GM12878 (cell line): ENCODE measurements around the gene CD151. TPM values are rescaled to one million over a fixed set of nuclear protein-coding genes. Genes with fewer than 3 reads are reported as not detected.
A peak's percentile ranks its signal among the peaks of the same experiment; 100 is the strongest.

Source experiments
- BCLAF1 ChIP-seq: fragments of 450-650 bp; IDR thresholded peaks from 2 replicates; pipeline ENCODE4 v1.6.1; 2017; ENCODE audit warnings: antibody characterized with exemption, mild to moderate bottlenecking, moderate library complexity
- BHLHE40 ChIP-seq, 2 experiments: fragments of 450-650 bp in 1 of 2; IDR thresholded peaks; 2 replicates each; pipeline ENCODE4 v1.6.1; 2011 to 2017; ENCODE audit warnings: low read depth in 2 of 2, borderline replicate concordance in 1 of 2, improper control_type of control experiment in 1 of 2, low read length in 1 of 2, mild to moderate bottlenecking in 1 of 2
- CBFB ChIP-seq: IDR thresholded peaks from 2 replicates; pipeline ENCODE4 v1.6.1; 2016; ENCODE audit warnings: antibody characterized with exemption, low read depth
- CBX3 ChIP-seq: fragments of 200-600 bp; sonication (generic); IDR thresholded peaks from 2 replicates; pipeline ENCODE4 v1.6.1; 2016; ENCODE audit warnings: low read depth, borderline replicate concordance
- CHD2 ChIP-seq: IDR thresholded peaks from 2 replicates; pipeline ENCODE4 v1.6.1; 2011; ENCODE audit warnings: low read depth, low read length, improper control_type of control experiment, borderline replicate concordance
- CHD4 ChIP-seq: fragments of 200-600 bp; sonication (generic); IDR thresholded peaks from 2 replicates; pipeline ENCODE4 v1.6.1; 2016; ENCODE audit warnings: mild to moderate bottlenecking
- E2F4 ChIP-seq: IDR thresholded peaks from 2 replicates; pipeline ENCODE4 v1.6.1; 2012; ENCODE audit warnings: low read depth, low read length, improper control_type of control experiment
- ETV6 ChIP-seq, 2 experiments: fragments of 450-650 bp in 1 of 2; IDR thresholded peaks in 1 of 2; conservative IDR thresholded peaks in 1 of 2; 2 replicates each; pipeline ENCODE4 v1.6.1; 2014; ENCODE audit warnings: antibody characterized with exemption in 1 of 2, borderline replicate concordance in 1 of 2, low read depth in 1 of 2, mild to moderate bottlenecking in 1 of 2, moderate library complexity in 1 of 2
- FOS ChIP-seq: IDR thresholded peaks from 3 replicates; pipeline ENCODE4 v1.6.1; 2011; ENCODE audit warnings: borderline replicate concordance; ENCODE audit not compliant: insufficient read length; ENCODE audit errors: extremely low read depth
- HDAC2 ChIP-seq: fragments of 200-600 bp; sonication (generic); IDR thresholded peaks from 2 replicates; pipeline ENCODE4 v1.6.1; 2017
- HDGF ChIP-seq: fragments of 450-650 bp; IDR thresholded peaks from 2 replicates; pipeline ENCODE4 v1.6.1; 2016; ENCODE audit warnings: antibody characterized with exemption
- IKZF1 ChIP-seq: fragments of 450-650 bp; conservative IDR thresholded peaks from 2 replicates; pipeline ENCODE4 v1.6.1; 2017; ENCODE audit warnings: antibody characterized with exemption, mild to moderate bottlenecking
- MLLT1 ChIP-seq: fragments of 450-650 bp; IDR thresholded peaks from 2 replicates; pipeline ENCODE4 v1.6.1; 2016; ENCODE audit warnings: mild to moderate bottlenecking
- NFYB ChIP-seq: IDR thresholded peaks from 2 replicates; pipeline ENCODE4 v1.6.1; 2011; ENCODE audit warnings: low read depth, mild to moderate bottlenecking, low read length, improper control_type of control experiment, moderate library complexity; ENCODE audit not compliant: insufficient read depth
- NRF1 ChIP-seq: conservative IDR thresholded peaks from 2 replicates; pipeline ENCODE4 v1.6.1; 2011; ENCODE audit warnings: mild to moderate bottlenecking, low read depth, low read length, improper control_type of control experiment
- PAX8 ChIP-seq: fragments of 450-650 bp; IDR thresholded peaks from 2 replicates; pipeline ENCODE4 v1.6.1; 2017; ENCODE audit warnings: mild to moderate bottlenecking, moderate library complexity
- POLR2A ChIP-seq: IDR thresholded peaks from 2 replicates; pipeline ENCODE4 v1.6.1; 2011; ENCODE audit warnings: low read depth, mild to moderate bottlenecking, low read length
- POLR2AphosphoS5 ChIP-seq: IDR thresholded peaks from 2 replicates; pipeline ENCODE4 v1.6.1; 2011; ENCODE audit warnings: mild to moderate bottlenecking, low read length, inconsistent platforms
- RAD21 ChIP-seq: IDR thresholded peaks from 2 replicates; pipeline ENCODE4 v1.6.1; 2011; ENCODE audit warnings: mild to moderate bottlenecking, low read depth, low read length, moderate library complexity; ENCODE audit not compliant: insufficient read depth
- RELA ChIP-seq: fragments of 450-650 bp; IDR thresholded peaks from 2 replicates; pipeline ENCODE4 v1.8.0; 2014; ENCODE audit warnings: borderline replicate concordance; ENCODE audit not compliant: partially characterized antibody
- SREBF2 ChIP-seq: IDR thresholded peaks from 2 replicates; pipeline ENCODE4 v1.6.1; 2012; ENCODE audit warnings: mild to moderate bottlenecking, low read length
- STAT1 ChIP-seq: fragments of 450-650 bp; conservative IDR thresholded peaks from 2 replicates; pipeline ENCODE4 v1.6.1; 2014; ENCODE audit warnings: antibody characterized with exemption, mild to moderate bottlenecking
- TAF1 ChIP-seq: IDR thresholded peaks from 2 replicates; pipeline ENCODE4 v1.6.1; 2011; ENCODE audit warnings: mild to moderate bottlenecking, low read depth, low read length, borderline replicate concordance
- TCF12 ChIP-seq: IDR thresholded peaks from 2 replicates; pipeline ENCODE4 v1.6.1; 2011; ENCODE audit warnings: low read depth, mild to moderate bottlenecking, low read length
- ZNF24 ChIP-seq: fragments of 450-650 bp; IDR thresholded peaks from 2 replicates; pipeline ENCODE4 v1.6.1; 2017; ENCODE audit warnings: antibody characterized with exemption, mild to moderate bottlenecking
- ZNF622 ChIP-seq: fragments of 450-650 bp; IDR thresholded peaks from 2 replicates; pipeline ENCODE4 v1.6.1; 2017; ENCODE audit warnings: mild to moderate bottlenecking, inconsistent platforms
- polyA plus RNA-seq, 11 experiments: library from polyadenylated mRNA; depleted of rRNA in 4 of 11; unstranded in 6 of 11; stranded (reverse) in 5 of 11; fragments of >200 nt; fragmentation: Nextera tagmentation in 4 of 11; fragmentation: Illumina TruSeq in 1 of 11; extraction: Ambion mirVana in 4 of 11; extraction: Trizol in 1 of 11; gene quantifications; 1 replicate in 1 of 11; 2 replicates in 10 of 11; pipeline versions ENCODE4 v1.2.1 to v1.2.3, GENCODE V29; 2011 to 2016; ENCODE audit warnings: inconsistent platforms in 2 of 11, missing spikeins in 2 of 11, low read depth in 1 of 11
- total RNA-seq, 4 experiments: library from RNA; depleted of rRNA in 3 of 4; stranded (reverse); fragments of >200 nt in 3 of 4; fragmentation: Illumina TruSeq in 1 of 4; extraction: Trizol in 1 of 4; gene quantifications; 2 replicates each; pipeline versions ENCODE4 v1.2.1 to v1.2.3, GENCODE V29; 2013 to 2021
- TF ChIP-seq, protein P1 (sequence below): IDR thresholded peaks from 2 replicates; pipeline ENCODE4 v1.6.1; 2012; ENCODE audit warnings: low read depth, low read length, improper control_type of control experiment

CD151 gene
- total and polyA plus RNA-seq, 10 of the 15 experiments (the other 5 are each of a cell fraction or from before 2014, with no cell fraction given): 0.52 to 41.7 (median 14.7) TPM

DNA sequence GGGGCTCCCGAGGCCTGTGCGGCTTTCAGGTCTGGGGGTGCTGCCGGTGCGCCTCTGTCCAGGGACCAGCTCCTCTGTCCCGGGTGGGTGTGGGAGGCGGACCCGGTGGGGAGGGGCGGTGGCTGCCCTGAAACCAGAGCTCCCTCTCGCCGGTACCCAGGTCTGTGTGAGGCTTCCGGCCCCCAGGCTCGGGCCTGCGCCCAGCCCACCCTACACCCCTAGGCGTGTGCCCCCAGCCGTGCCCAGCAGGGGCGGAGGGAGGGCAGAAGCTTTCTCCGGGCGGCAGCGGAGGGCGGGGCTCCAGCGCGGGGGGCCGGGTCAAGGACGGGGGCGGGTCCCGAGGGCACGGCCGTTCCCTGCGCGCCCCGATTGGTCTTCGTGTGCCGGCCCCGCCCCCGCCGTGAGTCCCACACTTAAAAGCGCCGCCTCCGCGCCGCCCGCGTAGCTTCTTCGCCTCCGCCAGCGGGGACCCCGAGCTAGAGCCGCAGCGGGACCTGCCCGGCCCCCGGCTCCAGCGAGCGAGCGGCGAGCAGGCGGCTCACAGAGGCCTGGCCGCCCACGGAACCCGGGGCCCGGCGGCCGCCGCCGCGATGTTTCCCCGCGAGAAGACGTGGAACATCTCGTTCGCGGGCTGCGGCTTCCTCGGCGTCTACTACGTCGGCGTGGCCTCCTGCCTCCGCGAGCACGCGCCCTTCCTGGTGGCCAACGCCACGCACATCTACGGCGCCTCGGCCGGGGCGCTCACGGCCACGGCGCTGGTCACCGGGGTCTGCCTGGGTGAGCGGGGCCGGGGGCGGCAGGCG lies 13.4 kb upstream of the CD151 start (continued):
- TF ChIP-seq BCLAF1 (no peak), TCF12 (no peak), ETV6 (conservative IDR thresholded peaks at IDR 0.05 in 1 of 2, IDR thresholded peaks at IDR 0.05 in 1 of 2; ENCODE audit: borderline replicate concordance in 1 of 2, low read depth in 1 of 2) (no peak), NFYB (peak; percentile 79; the same call in 1 of the 2 replicates), TAF1 (peak; percentile 74; the same call in 1 of the 2 replicates), MLLT1 (no peak), BHLHE40 (IDR thresholded peaks at IDR 0.05; ENCODE audit: borderline replicate concordance in 1 of 2, low read depth in 2 of 2, low read length in 1 of 2) (peak in 1 of 2 experiments; percentile 50; a peak in 2 of 4 replicates), POLR2AphosphoS5 (peak; percentile 86), E2F4 (no peak), RELA (peak; percentile 50), CBX3 (no peak), POLR2A (peak; percentile 92), ZNF622 (no peak), HDAC2 (no peak), IKZF1 (peak; percentile 67), HDGF (no peak), PAX8 (no peak), FOS (no peak), ZNF24 (peak; percentile 56; the same call in 1 of the 2 replicates), CBFB (no peak), CHD4 (no peak), NRF1 (no peak), RAD21 (no peak), CHD2 (peak; percentile 57; the same call in 1 of the 2 replicates), STAT1 (no peak), SREBF2 (no peak)
- TF ChIP-seq, protein P1, sequence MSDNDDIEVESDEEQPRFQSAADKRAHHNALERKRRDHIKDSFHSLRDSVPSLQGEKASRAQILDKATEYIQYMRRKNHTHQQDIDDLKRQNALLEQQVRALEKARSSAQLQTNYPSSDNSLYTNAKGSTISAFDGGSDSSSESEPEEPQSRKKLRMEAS: no peak; the same call in 1 of the 2 replicates
